ENCODE measurements around the gene KAZN. TPM values are rescaled to one million over a fixed set of nuclear protein-coding genes. Genes with fewer than 3 reads are reported as not detected.

KAZN gene
- total RNA-seq, 1 donor from 2014 or later = 9.4 TPM

DNA sequence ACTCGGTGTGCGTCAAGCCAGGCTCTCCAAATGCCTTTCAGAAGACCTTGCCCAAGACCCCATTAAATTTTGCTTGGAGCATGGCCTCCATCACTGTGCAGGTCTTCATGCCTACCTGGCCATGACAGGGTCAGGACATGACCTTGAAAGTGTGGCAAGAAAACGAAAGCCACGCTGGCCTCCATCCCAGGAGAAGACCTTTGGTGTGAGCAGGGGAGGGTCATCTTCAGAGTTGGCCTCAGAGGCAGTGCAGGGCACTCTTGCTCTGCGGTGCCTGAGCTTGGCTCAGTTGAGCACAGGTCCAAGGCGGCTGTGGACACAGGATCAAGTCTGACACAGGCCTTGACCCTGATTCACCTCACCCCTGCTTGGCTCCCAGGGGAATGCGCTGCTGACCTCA is 373.6 kb downstream of the KAZN start:
- Histone ChIP-seq H3K9ac (ENCODE audit: low read length) (no peak overlapping the region), H3K4me3 (ENCODE audit: insufficient read depth, low read depth, low read length) (no peak overlapping the region), H3K79me2 (ENCODE audit: insufficient read depth, low read length) (no peaks in the 10 kb centered on the region), H3K27me3 (ENCODE audit: insufficient read depth, low read length) (no peaks in the 10 kb centered on the region), H3K9me3 (ENCODE audit: insufficient read depth, low read depth, low read length) (no peaks in the 10 kb centered on the region), H3K4me1 (ENCODE audit: insufficient read depth, low read length) (peaks cover 28% of the 10 kb centered on the region), H4K20me1 (ENCODE audit: insufficient read depth, low read length) (no peaks in the 10 kb centered on the region), H3K4me2 (ENCODE audit: low read length) (peak overlapping the region; percentile 72), H3K27ac (ENCODE audit: low read depth, low read length) (no peak overlapping the region), H3K36me3 (ENCODE audit: insufficient read depth, low read length) (no peaks in the 10 kb centered on the region), H2AFZ (ENCODE audit: low read depth, low read length) (no peak overlapping the region)
- Mint-ChIP-seq H3K36me3 (ENCODE audit: low read depth, unreplicated experiment) (peaks cover 11% of the 10 kb centered on the region), H3K4me3 (ENCODE audit: unreplicated experiment) (no peak overlapping the region), H3K9me3 (ENCODE audit: unreplicated experiment) (peaks cover 10% of the 10 kb centered on the region), H3K4me1 (ENCODE audit: low read depth, unreplicated experiment) (peaks cover 13% of the 10 kb centered on the region), H3K27ac (ENCODE audit: unreplicated experiment) (no peak overlapping the region), H3K27me3 (ENCODE audit: low read depth, unreplicated experiment) (no peaks in the 10 kb centered on the region)
- FAIRE-seq = no peak
- TF ChIP-seq, protein P1, sequence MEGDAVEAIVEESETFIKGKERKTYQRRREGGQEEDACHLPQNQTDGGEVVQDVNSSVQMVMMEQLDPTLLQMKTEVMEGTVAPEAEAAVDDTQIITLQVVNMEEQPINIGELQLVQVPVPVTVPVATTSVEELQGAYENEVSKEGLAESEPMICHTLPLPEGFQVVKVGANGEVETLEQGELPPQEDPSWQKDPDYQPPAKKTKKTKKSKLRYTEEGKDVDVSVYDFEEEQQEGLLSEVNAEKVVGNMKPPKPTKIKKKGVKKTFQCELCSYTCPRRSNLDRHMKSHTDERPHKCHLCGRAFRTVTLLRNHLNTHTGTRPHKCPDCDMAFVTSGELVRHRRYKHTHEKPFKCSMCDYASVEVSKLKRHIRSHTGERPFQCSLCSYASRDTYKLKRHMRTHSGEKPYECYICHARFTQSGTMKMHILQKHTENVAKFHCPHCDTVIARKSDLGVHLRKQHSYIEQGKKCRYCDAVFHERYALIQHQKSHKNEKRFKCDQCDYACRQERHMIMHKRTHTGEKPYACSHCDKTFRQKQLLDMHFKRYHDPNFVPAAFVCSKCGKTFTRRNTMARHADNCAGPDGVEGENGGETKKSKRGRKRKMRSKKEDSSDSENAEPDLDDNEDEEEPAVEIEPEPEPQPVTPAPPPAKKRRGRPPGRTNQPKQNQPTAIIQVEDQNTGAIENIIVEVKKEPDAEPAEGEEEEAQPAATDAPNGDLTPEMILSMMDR (IDR thresholded peaks at IDR 0.05; ENCODE audit: insufficient read depth, low read depth, low read length) = no peak
- TF ChIP-seq EZH2 (IDR thresholded peaks at IDR 0.05; ENCODE audit: insufficient read depth, low read length) = no peak
- no peak for DNase-seq (ENCODE audit: low read depth)

DNA sequence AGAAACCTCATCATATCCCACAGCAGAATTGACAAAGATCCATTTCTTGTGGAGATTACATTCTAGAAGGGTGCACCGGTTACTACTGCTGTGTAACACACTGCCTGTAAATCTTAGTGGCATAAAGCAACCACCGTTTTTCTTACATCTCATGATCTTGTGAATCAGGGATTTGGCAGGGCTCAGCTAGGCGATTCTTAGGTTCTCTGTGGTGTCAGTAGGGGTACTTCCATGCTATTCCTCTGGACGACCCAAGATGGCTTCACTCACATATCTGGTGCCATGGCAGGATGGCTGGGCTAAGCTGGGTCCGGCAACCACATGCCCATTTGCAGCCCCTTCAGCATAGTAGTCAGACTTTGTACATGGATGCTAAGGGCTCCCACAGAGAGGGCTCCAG is 375.3 kb downstream of the KAZN start:
- Histone ChIP-seq H3K36me3 (ENCODE audit: insufficient read depth, low read length) (no peaks in the 10 kb centered on the region), H3K79me2 (ENCODE audit: insufficient read depth, low read length) (no peaks in the 10 kb centered on the region), H3K27ac (ENCODE audit: low read depth, low read length) (no peak overlapping the region), H2AFZ (ENCODE audit: low read depth, low read length) (no peak overlapping the region), H3K9me3 (ENCODE audit: insufficient read depth, low read depth, low read length) (no peaks in the 10 kb centered on the region), H3K27me3 (ENCODE audit: insufficient read depth, low read length) (no peaks in the 10 kb centered on the region), H3K4me2 (ENCODE audit: low read length) (no peak overlapping the region), H4K20me1 (ENCODE audit: insufficient read depth, low read length) (no peaks in the 10 kb centered on the region), H3K4me3 (ENCODE audit: insufficient read depth, low read depth, low read length) (no peak overlapping the region), H3K4me1 (ENCODE audit: insufficient read depth, low read length) (peaks cover 20% of the 10 kb centered on the region), H3K9ac (ENCODE audit: low read length) (no peak overlapping the region)
- no peak overlapping the region for H3K4me3 Mint-ChIP-seq (ENCODE audit: unreplicated experiment)
- FAIRE-seq (no peak), DNase-seq (ENCODE audit: low read depth) (no peak)
- peaks cover 6% of the 10 kb centered on the region for H3K4me1 Mint-ChIP-seq (ENCODE audit: low read depth, unreplicated experiment)
- TF ChIP-seq EZH2 (IDR thresholded peaks at IDR 0.05; ENCODE audit: insufficient read depth, low read length) = no peak
- H3K27ac Mint-ChIP-seq (ENCODE audit: unreplicated experiment) = no peak overlapping the region
- peaks cover 9% of the 10 kb centered on the region for H3K36me3 Mint-ChIP-seq (ENCODE audit: low read depth, unreplicated experiment)
- peaks cover 2% of the 10 kb centered on the region for H3K27me3 Mint-ChIP-seq (ENCODE audit: low read depth, unreplicated experiment)
- H3K9me3 Mint-ChIP-seq (ENCODE audit: unreplicated experiment) = peaks cover 10% of the 10 kb centered on the region

DNA sequence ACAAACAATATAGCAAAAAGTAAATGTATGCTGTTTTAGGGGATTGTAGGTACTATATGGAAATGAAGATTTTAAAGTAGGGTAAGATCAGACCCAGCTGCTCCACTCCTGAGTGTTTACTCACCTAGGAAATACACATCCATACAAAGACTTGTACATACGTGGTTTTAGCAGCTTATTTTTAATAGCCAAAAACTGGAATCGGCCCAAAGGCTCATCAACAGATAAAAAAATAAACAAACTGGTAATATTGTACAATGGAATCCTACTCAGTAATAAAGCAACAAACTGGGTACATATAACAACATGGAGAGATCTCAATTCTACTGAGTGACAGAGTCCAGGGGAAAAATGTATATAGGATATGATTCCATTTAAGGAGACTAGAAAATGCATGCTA is 375.9 kb downstream of the KAZN start:
- H3K27me3 Mint-ChIP-seq (ENCODE audit: low read depth, unreplicated experiment) = peaks cover 2% of the 10 kb centered on the region
- H3K27ac Mint-ChIP-seq (ENCODE audit: unreplicated experiment) = no peak overlapping the region
- H3K4me1 Mint-ChIP-seq (ENCODE audit: low read depth, unreplicated experiment) = peaks cover 1% of the 10 kb centered on the region

More for the DNA sequence above, 375.9 kb downstream of the KAZN start:
- no peak overlapping the region for H3K4me3 Mint-ChIP-seq (ENCODE audit: unreplicated experiment)
- Histone ChIP-seq H3K27me3 (ENCODE audit: insufficient read depth, low read length) (no peaks in the 10 kb centered on the region), H4K20me1 (ENCODE audit: insufficient read depth, low read length) (no peaks in the 10 kb centered on the region), H3K9ac (ENCODE audit: low read length) (no peak overlapping the region), H3K79me2 (ENCODE audit: insufficient read depth, low read length) (no peaks in the 10 kb centered on the region), H3K4me1 (ENCODE audit: insufficient read depth, low read length) (peaks cover 14% of the 10 kb centered on the region), H2AFZ (ENCODE audit: low read depth, low read length) (no peak overlapping the region), H3K4me2 (ENCODE audit: low read length) (no peak overlapping the region), H3K9me3 (ENCODE audit: insufficient read depth, low read depth, low read length) (no peaks in the 10 kb centered on the region), H3K36me3 (ENCODE audit: insufficient read depth, low read length) (no peaks in the 10 kb centered on the region), H3K4me3 (ENCODE audit: insufficient read depth, low read depth, low read length) (no peak overlapping the region), H3K27ac (ENCODE audit: low read depth, low read length) (no peak overlapping the region)
- H3K9me3 Mint-ChIP-seq (ENCODE audit: unreplicated experiment) = peaks cover 10% of the 10 kb centered on the region
- peaks cover 9% of the 10 kb centered on the region for H3K36me3 Mint-ChIP-seq (ENCODE audit: low read depth, unreplicated experiment)
- DNase-seq (ENCODE audit: low read depth) (no peak), FAIRE-seq (no peak)
- TF ChIP-seq, protein P1 (IDR thresholded peaks at IDR 0.05; ENCODE audit: insufficient read depth, low read depth, low read length) = no peak
- TF ChIP-seq EZH2 (IDR thresholded peaks at IDR 0.05; ENCODE audit: insufficient read depth, low read length) = no peak
